MCF 10A (cell line): ENCODE data around the gene DCLK2. TPM values are rescaled to one million over a fixed set of nuclear protein-coding genes. Genes with fewer than 3 reads are reported as not detected.

Source experiments
- BruUV-seq: library from RNA; stranded (reverse); fragments of 400-500 nt; replicated peaks from 2 replicates; lab custom pipeline; 2021; lab: Mats Ljungman, UMichigan
- CTCF ChIA-PET: fragments of 300-600 bp; sonication (Branson Sonifier 250); formaldehyde crosslinking; extraction: SDS; loops from one replicate; lab custom pipeline; 2021; ENCODE audit warnings: antibody characterized with exemption, inconsistent platforms; lab: Yijun Ruan, JAX
- POLR2A ChIA-PET: fragments of 300-600, 350-650 bp; sonication (Branson Sonifier 250); formaldehyde crosslinking; extraction: SDS; loops from one replicate; lab custom pipeline; 2020; ENCODE audit warnings: antibody characterized with exemption, inconsistent platforms; lab: Yijun Ruan, JAX
- DNase-seq: peaks from one replicate; pipeline ENCODE4 v3.0.0-alpha.2; 2018; ENCODE audit not compliant: unreplicated experiment
- H3K27ac Mint-ChIP-seq: one replicate; pipeline ENCODE4 v1.8.0; 2022; ENCODE audit warnings: mild to moderate bottlenecking, low read depth, mixed read lengths; ENCODE audit not compliant: unreplicated experiment
- H3K27me3 Mint-ChIP-seq: one replicate; pipeline ENCODE4 v1.8.0; 2022; ENCODE audit warnings: mixed read lengths; ENCODE audit not compliant: insufficient read depth, unreplicated experiment
- H3K36me3 Mint-ChIP-seq: one replicate; pipeline ENCODE4 v1.8.0; 2022; ENCODE audit warnings: mild to moderate bottlenecking, moderate library complexity, mixed read lengths; ENCODE audit not compliant: insufficient read depth, unreplicated experiment
- H3K4me1 Mint-ChIP-seq: one replicate; pipeline ENCODE4 v1.8.0; 2022; ENCODE audit warnings: mixed read lengths; ENCODE audit not compliant: insufficient read depth, unreplicated experiment
- H3K4me3 Mint-ChIP-seq: one replicate; pipeline ENCODE4 v1.8.0; 2022; ENCODE audit warnings: mild to moderate bottlenecking, moderate library complexity, mixed read lengths; ENCODE audit not compliant: unreplicated experiment
- H3K9me3 Mint-ChIP-seq: one replicate; pipeline ENCODE4 v1.8.0; 2022; ENCODE audit warnings: mixed read lengths; ENCODE audit not compliant: unreplicated experiment
- CTCF ChIP-seq: fragments of 200-600 bp; IDR thresholded peaks from one replicate; pipeline ENCODE4 v1.8.0; 2022; ENCODE audit warnings: antibody characterized with exemption, mild to moderate bottlenecking; ENCODE audit not compliant: unreplicated experiment
- intact Hi-C: fragments of 100-400 bp; cut with micrococcal nuclease; formaldehyde crosslinking; loops from 2 replicates; pipeline ENCODE4 v1.14.1; 2022
- total RNA-seq: library from RNA; stranded (reverse); gene quantifications from 2 replicates; pipeline ENCODE4 v1.2.3, GENCODE V29; 2022

Gene DCLK2
- total RNA-seq, 1 experiment from 2014 or later: 1.2 TPM

DNA sequence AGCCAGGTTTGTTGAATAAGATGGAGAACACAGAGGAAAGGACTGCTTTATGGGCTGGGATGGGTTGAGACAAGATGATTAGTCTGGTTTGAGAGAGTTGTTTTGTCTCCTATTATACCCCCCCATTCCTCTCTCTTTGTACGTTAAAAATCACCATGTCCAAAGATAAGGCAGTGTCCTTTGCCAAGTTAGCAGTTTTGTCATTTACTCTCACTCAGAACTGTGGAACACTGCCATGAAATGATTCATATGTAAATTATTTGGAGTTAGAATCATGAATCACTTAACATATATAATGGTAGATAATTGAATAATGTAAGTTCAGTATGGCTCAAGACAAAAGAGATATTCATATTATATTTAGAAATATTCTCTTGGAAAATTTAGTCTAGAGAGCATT is 151.3 kb downstream of the DCLK2 start:
- H3K4me3 Mint-ChIP-seq: no peak overlapping the region
- H3K4me1 Mint-ChIP-seq: peaks cover 24% of the 10 kb centered on the region
- TF ChIP-seq CTCF: no peak
- no TSS peak for BruUV-seq
- POLR2A ChIA-PET: no interaction called here
- H3K9me3 Mint-ChIP-seq: no peaks in the 10 kb centered on the region
- H3K27ac Mint-ChIP-seq: no peak overlapping the region
- no peaks in the 10 kb centered on the region for H3K27me3 Mint-ChIP-seq
- CTCF ChIA-PET: interaction anchor here (2.1 to 3.3 kb wide), 3 partner anchors 12 to 219 kb away, joined by 11 to 39 read pairs (median 16); no protein-coding TSS in a partner anchor
- intact Hi-C loops: no loop called here
- H3K36me3 Mint-ChIP-seq: no peaks in the 10 kb centered on the region
- peak; percentile 80 for DNase-seq

DNA sequence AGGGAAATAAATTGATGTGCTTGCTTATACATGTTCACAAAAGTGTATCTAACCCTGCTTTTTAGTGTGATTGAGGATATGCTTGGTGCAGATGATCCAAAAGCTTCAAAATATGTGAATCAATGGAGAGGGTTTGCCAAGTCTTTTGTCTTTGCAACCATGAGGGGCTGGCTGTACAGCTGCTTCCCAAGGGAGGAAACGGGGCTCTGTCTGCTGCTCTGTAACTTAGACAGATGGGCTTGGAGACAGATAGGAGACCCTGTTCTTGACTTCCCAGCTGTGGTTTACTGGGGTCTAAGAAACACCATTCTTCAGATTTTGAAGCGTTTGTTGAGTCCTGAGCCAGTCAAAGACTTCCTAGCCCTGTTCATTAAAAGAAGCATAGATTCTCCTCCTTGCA is 152.3 kb downstream of the DCLK2 start:
- no peak for TF ChIP-seq CTCF
- H3K27ac Mint-ChIP-seq: no peak overlapping the region
- H3K27me3 Mint-ChIP-seq: no peaks in the 10 kb centered on the region
- ChIA-PET POLR2A (interaction anchor here (0.6 kb wide), 1 partner anchor 668 kb away, joined by 3 read pairs; no protein-coding TSS in a partner anchor), CTCF (interaction anchor here (2.1 to 3.3 kb wide), 3 partner anchors 13 to 220 kb away, joined by 11 to 39 read pairs (median 16); no protein-coding TSS in a partner anchor)
- no peaks in the 10 kb centered on the region for H3K9me3 Mint-ChIP-seq
- DNase-seq: no peak
- H3K4me3 Mint-ChIP-seq: no peak overlapping the region
- H3K36me3 Mint-ChIP-seq: no peaks in the 10 kb centered on the region
- intact Hi-C loops: no loop called here
- no TSS peak for BruUV-seq
- peaks cover 25% of the 10 kb centered on the region for H3K4me1 Mint-ChIP-seq

GRCh38 chr4:150231107-150231770 is 153.0 kb downstream of the DCLK2 start:
- Mint-ChIP-seq H3K27ac (no peak overlapping the region), H3K4me1 (peaks cover 31% of the 10 kb centered on the region), H3K36me3 (no peaks in the 10 kb centered on the region), H3K4me3 (no peak overlapping the region), H3K27me3 (no peaks in the 10 kb centered on the region), H3K9me3 (no peaks in the 10 kb centered on the region)
- CTCF ChIA-PET: interaction anchor here (0.6 to 3.3 kb wide), 5 partner anchors 12 to 233 kb away, joined by 3 to 39 read pairs (median 11); no protein-coding TSS in a partner anchor
- intact Hi-C loops: no loop called here
- no peak for DNase-seq
- TF ChIP-seq CTCF: no peak
- BruUV-seq: no TSS peak
- POLR2A ChIA-PET: interaction anchor here (0.6 kb wide), 1 partner anchor 393 kb away, joined by 3 read pairs; no protein-coding TSS in a partner anchor

DNA sequence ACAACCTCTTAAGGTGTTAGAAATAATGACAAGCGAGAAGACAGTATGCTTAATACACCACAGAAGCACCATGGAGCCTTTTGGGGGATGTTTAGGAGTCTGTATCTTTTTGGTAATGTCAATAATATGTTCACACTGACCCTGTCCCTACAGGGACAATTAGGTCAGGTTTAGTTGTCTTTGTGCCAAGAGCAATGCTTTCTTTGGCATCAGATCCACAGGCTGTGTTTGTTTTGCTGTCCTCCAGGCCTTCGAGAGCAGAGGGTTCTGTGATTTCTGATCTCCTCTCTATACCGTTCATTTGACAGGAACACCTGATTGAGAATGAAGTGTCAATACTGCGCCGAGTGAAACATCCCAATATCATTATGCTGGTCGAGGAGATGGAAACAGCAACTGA is 153.8 kb downstream of the DCLK2 start:
- Mint-ChIP-seq H3K4me3 (no peak overlapping the region), H3K27me3 (no peaks in the 10 kb centered on the region), H3K4me1 (peaks cover 31% of the 10 kb centered on the region), H3K9me3 (no peaks in the 10 kb centered on the region), H3K27ac (no peak overlapping the region), H3K36me3 (no peaks in the 10 kb centered on the region)
- CTCF ChIA-PET: interaction anchor here (0.6 to 3.3 kb wide), 4 partner anchors 11 to 234 kb away, joined by 3 to 39 read pairs (median 10); no protein-coding TSS in a partner anchor
- intact Hi-C loops: no loop called here
- TF ChIP-seq CTCF: no peak
- POLR2A ChIA-PET: interaction anchor here (1.0 kb wide), 1 partner anchor 11 kb away, joined by 3 read pairs; no protein-coding TSS in a partner anchor
- BruUV-seq: no TSS peak
- peak; percentile 58 for DNase-seq
